GM13976 (cell line): ENCODE measurements around the gene RSPH6A.

Experiments used
- DNase-seq: peaks from one replicate; pipeline ENCODE4 v3.0.0; 2012; ENCODE audit warnings: low spot score
- CTCF ChIP-seq: IDR thresholded peaks from 2 replicates; pipeline ENCODE4 v1.5.1; 2012; ENCODE audit warnings: borderline replicate concordance, mild to moderate bottlenecking; ENCODE audit not compliant: insufficient read depth; ENCODE audit errors: extremely low read depth, missing control alignments, control extremely low read depth
- in situ Hi-C: fragments of 300-500 bp; cut with MboI; formaldehyde crosslinking; loops from one replicate; pipeline ENCODE4 v1.12.0; 2022; ENCODE audit warnings: low sequenced_read_pairs, mixed read lengths, inconsistent platforms; ENCODE audit not compliant: unreplicated experiment

RSPH6A gene

DNA sequence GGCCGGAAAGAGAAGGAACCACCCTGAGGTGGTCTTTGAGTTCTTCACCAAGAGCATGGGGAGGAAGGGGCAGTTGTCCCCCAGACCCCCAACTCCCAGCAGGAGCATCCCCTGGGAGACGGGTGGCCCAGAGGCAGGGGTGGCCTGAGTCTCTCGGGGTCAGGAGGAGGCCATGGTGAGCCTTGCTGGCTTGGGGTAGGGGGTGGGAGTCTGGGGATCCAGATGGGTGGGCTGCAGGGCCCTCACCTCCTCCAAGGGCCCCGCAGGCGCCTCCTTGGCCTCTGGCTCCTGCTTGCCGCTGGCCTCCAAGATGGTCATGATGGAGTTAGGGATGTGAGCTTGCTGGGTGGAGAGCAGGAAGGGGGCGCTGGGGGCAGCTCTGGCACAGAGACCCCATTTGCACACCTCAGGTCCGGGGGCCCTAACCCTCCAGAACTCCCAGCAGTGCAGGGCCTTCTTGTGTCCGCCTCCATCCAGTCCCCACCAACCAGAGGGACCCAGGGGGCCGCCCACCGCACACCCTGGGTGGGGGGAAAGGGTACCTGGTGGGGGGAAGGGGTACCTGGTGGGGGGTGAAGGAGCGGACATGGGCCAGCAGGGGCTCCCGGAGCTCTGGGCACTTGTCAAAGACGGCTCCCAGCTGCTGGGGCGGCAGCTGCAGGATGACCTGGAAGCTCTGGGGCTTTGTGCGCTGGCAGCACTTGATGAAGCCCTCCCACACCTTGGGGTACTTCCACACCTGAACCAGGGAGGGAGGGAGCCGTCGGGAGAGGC lies 1.3 kb upstream of the RSPH6A start:
- DNase-seq = no peak
- no peak for TF ChIP-seq CTCF
- in situ Hi-C loops = no loop called here

DNA sequence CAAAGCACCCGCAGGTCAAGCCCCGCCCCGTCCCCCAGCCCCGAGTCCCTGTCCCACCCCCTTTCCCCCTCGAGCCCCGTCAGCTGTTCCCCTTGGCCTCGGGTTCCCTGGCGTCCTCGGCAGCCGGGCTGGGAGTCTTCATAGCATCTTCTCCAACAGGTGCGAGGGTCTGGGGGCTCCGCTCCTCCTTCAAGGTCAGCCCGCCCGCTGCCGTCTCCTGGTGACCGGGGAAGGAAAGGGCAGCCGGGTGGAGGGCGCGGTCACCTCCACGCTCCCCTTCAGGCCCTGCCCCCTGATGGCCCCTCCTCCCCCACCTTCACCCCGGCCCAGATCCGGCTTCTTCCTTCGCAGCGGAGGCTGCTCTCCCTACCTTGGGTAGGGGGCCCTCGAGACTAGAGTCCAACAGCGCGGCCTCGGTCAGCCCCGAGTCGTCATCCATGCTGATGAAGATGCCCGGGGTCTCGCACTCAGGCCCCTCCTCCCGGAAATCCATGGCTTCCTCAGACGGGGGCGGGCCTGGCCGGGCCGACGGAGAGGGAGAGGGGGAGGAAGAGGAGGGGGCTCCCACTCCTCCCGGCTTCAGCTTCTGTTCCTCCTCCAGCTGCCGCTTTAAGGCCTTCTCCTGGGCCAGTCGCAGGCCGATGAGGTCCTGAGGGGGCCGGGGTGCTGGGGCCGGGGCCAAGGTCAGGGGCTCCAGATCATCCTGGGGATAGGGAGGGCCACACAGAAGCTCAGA lies 541 bp upstream of the RSPH6A start:
- no peak for DNase-seq
- TF ChIP-seq CTCF = no peak
- in situ Hi-C loops = no loop called here

DNA sequence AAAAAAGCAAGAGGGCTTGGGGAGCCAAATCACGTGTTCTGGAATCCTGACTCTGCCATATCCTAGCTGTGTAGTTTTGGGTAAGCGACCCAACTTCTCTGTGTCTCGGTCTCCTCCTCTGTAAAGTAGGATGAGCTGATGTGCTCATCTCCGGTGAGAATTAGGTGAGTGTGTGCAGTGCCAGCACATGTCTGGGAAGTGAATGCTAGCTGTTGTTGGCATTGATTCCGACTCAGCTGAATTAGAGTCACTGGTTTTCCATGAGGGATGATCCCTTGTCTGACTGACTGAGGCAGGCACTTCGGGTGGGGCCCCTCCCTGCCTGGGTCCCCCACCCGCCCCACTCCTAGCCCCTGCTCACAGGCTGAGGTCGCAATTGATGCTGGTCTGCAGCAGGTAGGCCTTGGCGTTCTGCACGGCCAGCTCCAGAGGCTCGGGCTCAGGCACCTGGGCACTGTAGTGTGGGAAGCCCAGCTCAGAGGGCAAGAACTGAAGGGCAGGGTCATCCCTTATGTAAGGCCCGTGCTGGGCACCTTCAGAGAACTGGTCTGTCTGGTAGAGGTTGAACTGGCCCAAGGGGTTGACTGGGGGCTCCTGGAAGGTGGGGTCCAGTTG lies 835 bp downstream of the RSPH6A start:
- in situ Hi-C loops = no loop called here
- DNase-seq = no peak
- no peak for TF ChIP-seq CTCF

- in situ Hi-C loops = no loop called here
- TF ChIP-seq CTCF = no peak
- DNase-seq = no peak
Measured at GRCh38 chr19:45812297-45812696, 2.8 kb downstream of the RSPH6A start.

- no peak for DNase-seq
- in situ Hi-C loops = no loop called here
- TF ChIP-seq CTCF = no peak
Measured at GRCh38 chr19:45809643-45810159, 5.4 kb downstream of the RSPH6A start.

DNA sequence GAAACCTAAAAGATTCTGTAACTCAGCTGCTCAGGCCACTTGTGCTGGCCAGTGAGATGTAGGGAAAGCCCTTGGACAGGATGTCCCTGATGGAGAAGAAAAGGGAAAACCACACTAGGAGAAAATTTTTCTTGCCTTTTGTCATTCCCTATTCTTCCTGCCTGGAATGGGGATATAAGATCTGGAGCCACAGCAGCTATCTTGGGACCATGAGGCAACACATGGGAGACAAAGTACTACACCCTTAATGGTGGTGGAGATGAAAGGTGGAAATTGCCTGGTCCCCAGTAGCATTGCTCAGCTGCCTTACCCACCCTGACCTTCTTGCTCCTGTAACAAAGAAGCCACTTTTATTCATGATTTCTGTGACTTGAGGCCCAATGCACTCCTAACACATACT lies 9.4 kb downstream of the RSPH6A start:
- no peak for DNase-seq
- no peak for TF ChIP-seq CTCF
- in situ Hi-C loops = no loop called here
